AG20443 (cell line): Measurements from ENCODE around the gene KLHL29.

Experiments
- DNase-seq: peaks from one replicate; pipeline ENCODE4 v3.0.0; 2012; ENCODE audit warnings: low spot score, mixed read lengths

Gene KLHL29

GRCh38 chr2:23531280-23531679, 146.3 kb downstream of the KLHL29 start:
- DNase-seq: no peak

GRCh38 chr2:23531881-23532280, 146.9 kb downstream of the KLHL29 start:
- DNase-seq: no peak

GRCh38 chr2:23532391-23533337, 147.7 kb downstream of the KLHL29 start:
- no peak for DNase-seq

- no peak for DNase-seq
Observed at GRCh38 chr2:23533338-23533695, 148.3 kb downstream of the KLHL29 start.

GRCh38 chr2:23534771-23535170, 149.8 kb downstream of the KLHL29 start:
- DNase-seq: no peak

- no peak for DNase-seq
Observed at GRCh38 chr2:23536326-23536725, 151.3 kb downstream of the KLHL29 start.

GRCh38 chr2:23537991-23538390, 153.0 kb downstream of the KLHL29 start:
- DNase-seq: peak; percentile 28

- DNase-seq: no peak
Observed at GRCh38 chr2:23538566-23538965, 153.6 kb downstream of the KLHL29 start.

GRCh38 chr2:23540804-23541360, 155.9 kb downstream of the KLHL29 start:
- no peak for DNase-seq

GRCh38 chr2:23541503-23542229, 156.7 kb downstream of the KLHL29 start:
- peak; percentile 67 for DNase-seq

GRCh38 chr2:23542230-23542789, 157.3 kb downstream of the KLHL29 start:
- DNase-seq: no peak

GRCh38 chr2:23543302-23543701, 158.3 kb downstream of the KLHL29 start:
- no peak for DNase-seq

- no peak for DNase-seq
Observed at GRCh38 chr2:23543728-23544127, 158.7 kb downstream of the KLHL29 start.

- no peak for DNase-seq
Observed at GRCh38 chr2:23544589-23545295, 159.8 kb downstream of the KLHL29 start.

GRCh38 chr2:23545396-23545795, 160.4 kb downstream of the KLHL29 start:
- DNase-seq: peak; percentile 60

- DNase-seq: no peak
Observed at GRCh38 chr2:23545811-23546210, 160.8 kb downstream of the KLHL29 start.

GRCh38 chr2:23546913-23547312, 161.9 kb downstream of the KLHL29 start:
- no peak for DNase-seq

GRCh38 chr2:23547725-23548124, 162.7 kb downstream of the KLHL29 start:
- DNase-seq: no peak

GRCh38 chr2:23548143-23548769, 163.3 kb downstream of the KLHL29 start:
- DNase-seq: no peak

- DNase-seq: peak; percentile 39
Observed at GRCh38 chr2:23549051-23549450, 164.1 kb downstream of the KLHL29 start.

GRCh38 chr2:23549821-23550530, 165.0 kb downstream of the KLHL29 start:
- DNase-seq: peak; percentile 49
